Astrocyte of the spinal cord (primary cell): ENCODE data around the gene MSI2.
A peak's percentile ranks its signal among the peaks of the same experiment; 100 is the strongest.

Experiments used
- DNase-seq: peaks from one replicate; pipeline ENCODE4 v3.0.0; 2011; ENCODE audit warnings: low read depth, low spot score
- H3K4me3 ChIP-seq: 2 replicates; pipeline ENCODE4 v1.5.1; 2011; ENCODE audit warnings: low read depth, mild to moderate bottlenecking, low read length, moderate library complexity
- CTCF ChIP-seq: IDR thresholded peaks from 2 replicates; pipeline ENCODE4 v1.5.1; 2012; ENCODE audit warnings: low read depth, mild to moderate bottlenecking, low read length, inconsistent platforms
- in situ Hi-C: cut with HindIII; loops from 2 replicates; pipeline ENCODE4 v1.10.0; 2017; ENCODE audit warnings: low sequenced_read_pairs

Gene MSI2

GRCh38 chr17:57387575-57387974 lies 131.3 kb downstream of the MSI2 start:
- in situ Hi-C loops: no loop called here
- no peak for TF ChIP-seq CTCF
- no peak overlapping the region for H3K4me3 ChIP-seq
- DNase-seq: no peak

GRCh38 chr17:57388131-57388725 lies 131.9 kb downstream of the MSI2 start:
- in situ Hi-C loops: no loop called here
- no peak for DNase-seq
- no peak overlapping the region for H3K4me3 ChIP-seq
- TF ChIP-seq CTCF: no peak

- in situ Hi-C loops: no loop called here
- no peak for DNase-seq
- no peak overlapping the region for H3K4me3 ChIP-seq
- no peak for TF ChIP-seq CTCF
These were observed 133.2 kb downstream of the MSI2 start for GRCh38 chr17:57389473-57389872.

GRCh38 chr17:57391076-57391825 lies 134.9 kb downstream of the MSI2 start:
- peak; percentile 22 for DNase-seq
- in situ Hi-C loops: no loop called here
- H3K4me3 ChIP-seq: no peak overlapping the region
- TF ChIP-seq CTCF: no peak

- DNase-seq: no peak
These were observed 135.6 kb downstream of the MSI2 start for GRCh38 chr17:57391857-57392471.

GRCh38 chr17:57393368-57393767 lies 137.0 kb downstream of the MSI2 start:
- no peak for DNase-seq
- TF ChIP-seq CTCF: no peak
- in situ Hi-C loops: no loop called here
- H3K4me3 ChIP-seq: no peak overlapping the region

More at GRCh38 chr17:57391857-57392471, 135.6 kb downstream of the MSI2 start:
- no peak overlapping the region for H3K4me3 ChIP-seq
- no peak for TF ChIP-seq CTCF
- in situ Hi-C loops: no loop called here
